ENCODE data around the gene ZCCHC7. TPM values are rescaled to one million over a fixed set of nuclear protein-coding genes. Genes with fewer than 3 reads are reported as not detected.

The ZCCHC7 gene
- total and polyA plus RNA-seq, 10 of the 15 experiments (the other 5 are each of a cell fraction or from before 2014, with no cell fraction given) = 42.9 to 178 (median 53.3) TPM

DNA sequence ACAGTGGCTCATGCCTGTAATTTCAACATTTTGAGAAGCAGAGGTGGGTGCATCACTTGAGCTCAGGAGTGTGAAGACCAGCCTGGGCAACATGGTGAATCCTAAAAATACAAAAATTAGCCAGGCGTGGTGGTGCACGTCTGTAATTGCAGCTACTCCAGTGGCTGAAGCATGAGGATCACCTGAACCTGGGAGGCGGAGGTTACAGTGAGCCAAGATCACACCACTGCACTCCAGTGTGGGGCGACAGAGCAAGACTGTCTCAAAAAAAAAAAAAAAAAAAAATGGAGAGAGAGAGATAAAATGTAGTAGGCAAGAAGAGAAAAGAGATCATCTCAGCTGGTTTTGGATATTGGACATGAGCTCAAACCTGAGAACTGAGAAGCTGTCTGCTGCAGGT, 23.7 kb upstream of the ZCCHC7 start:
- Histone ChIP-seq H3K9ac (ENCODE audit: control insufficient read depth, insufficient read depth, low read length) (no peak overlapping the region), H3K27me3 (replicated peaks in 1 of 2; ENCODE audit: control insufficient read depth in 2 of 2, insufficient read depth in 2 of 2, low read length in 1 of 2) (no peaks in the 10 kb centered on the region), H4K20me1 (ENCODE audit: control insufficient read depth, insufficient read depth) (no peaks in the 10 kb centered on the region), H3K79me2 (ENCODE audit: control insufficient read depth, insufficient read depth, low read length) (no peaks in the 10 kb centered on the region), H3K4me3 (no peak overlapping the region), H3K36me3 (ENCODE audit: control insufficient read depth in 2 of 2, insufficient read depth in 2 of 2, low read length in 1 of 2) (no peaks in the 10 kb centered on the region), H2AFZ (ENCODE audit: control insufficient read depth, low read depth, low read length) (no peak overlapping the region), H3K9me3 (replicated peaks; ENCODE audit: control insufficient read depth, insufficient read depth, low read length) (no peaks in the 10 kb centered on the region), H3K4me1 (ENCODE audit: control insufficient read depth, insufficient read depth, low read length) (no peaks in the 10 kb centered on the region; the same call in 1 of the 2 replicates), H3K27ac (ENCODE audit: control insufficient read depth, insufficient read depth) (no peak overlapping the region), H3K4me2 (ENCODE audit: control insufficient read depth, insufficient read depth) (no peak overlapping the region)
- ChIA-PET POLR2A (interaction anchor here (0.6 to 0.7 kb wide), 2 partner anchors 17 to 48 kb away, joined by 3 to 12 read pairs; no protein-coding TSS in a partner anchor), SMC1A (ENCODE audit: uncharacterized antibody, unreplicated experiment) (interaction anchor here (0.6 to 1.6 kb wide), 4 partner anchors 9 to 42 kb away, joined by 3 to 5 read pairs (median 4); no protein-coding TSS in a partner anchor), RAD21 (ENCODE audit: unreplicated experiment) (interaction anchor here (0.6 kb wide), 1 partner anchor 28 kb away, joined by 3 read pairs; no protein-coding TSS in a partner anchor), CTCF (interaction anchor here (0.6 kb wide), 1 partner anchor 9 kb away, joined by 3 read pairs; no protein-coding TSS in a partner anchor)
- FAIRE-seq (no peak), ATAC-seq (no peak), DNase-seq (ENCODE audit: low read depth, low spot score) (no peak)
- BruUV-seq (replicated peaks) = no TSS peak
- 49% methylated on average over 3 of the region's 4 CpGs for WGBS (ENCODE audit: insufficient coverage, insufficient replicate concordance, low lambda C conversion rate, missing lambda C conversion rate)
- in situ Hi-C loops (cut with MboI) (no loop called here), intact Hi-C loops (cut with micrococcal nuclease; ENCODE audit: unreplicated experiment) (no loop called here)
- no peak for TF ChIP-seq ZNF622 (IDR thresholded peaks at IDR 0.05)
- no peak for TF ChIP-seq RELA (IDR thresholded peaks at IDR 0.05; ENCODE audit: borderline replicate concordance, partially characterized antibody)
- no peak for TF ChIP-seq KAT2A (conservative IDR thresholded peaks at IDR 0.05; ENCODE audit: control insufficient read depth, low read depth, low read length)
- TF ChIP-seq TCF12 (IDR thresholded peaks at IDR 0.05; ENCODE audit: low read depth, low read length) = no peak
- no peak for TF ChIP-seq NFIC (IDR thresholded peaks at IDR 0.05; ENCODE audit: low read depth, low read length)
- no peak for TF ChIP-seq SIN3A (IDR thresholded peaks at IDR 0.05; ENCODE audit: low read depth, low read length)
- no peak for TF ChIP-seq CHD1 (IDR thresholded peaks at IDR 0.05; ENCODE audit: low read depth, low read length)
- TF ChIP-seq EZH2 (IDR thresholded peaks at IDR 0.05; ENCODE audit: borderline replicate concordance, control insufficient read depth, low read depth, low read length) = no peak
- no peak for TF ChIP-seq POU2F2 (IDR thresholded peaks at IDR 0.05; ENCODE audit: borderline replicate concordance, low read depth, low read length)
- TF ChIP-seq KLF5 (IDR thresholded peaks at IDR 0.05; ENCODE audit: partially characterized antibody) = no peak
- no peak for TF ChIP-seq RB1 (IDR thresholded peaks at IDR 0.05; ENCODE audit: borderline replicate concordance)
- no peak for TF ChIP-seq PRDM15 (CRISPR knock-in tag; IDR thresholded peaks at IDR 0.05)
- no peak for TF ChIP-seq SMC3 (IDR thresholded peaks at IDR 0.05; ENCODE audit: borderline replicate concordance, low read length)

Measured in GM12878 (cell line).